ENCODE data around the gene SCAPER. TPM values are rescaled to one million over a fixed set of nuclear protein-coding genes. Genes with fewer than 3 reads are reported as not detected.
A peak's percentile ranks its signal among the peaks of the same experiment; 100 is the strongest.
"Not testable (repeated sequence)": the region's sequence is repeated elsewhere in the genome, so short reads cannot be mapped to it uniquely, and the experiment has no call there.

SCAPER gene
- polyA plus RNA-seq, 3 donors from 2014 or later, result 6.8 to 23.6 (median 6.8) TPM

GRCh38 chr15:76898102-76898501 lies 7.0 kb downstream of the SCAPER start:
- Mint-ChIP-seq H3K4me3 (no peak overlapping the region), H3K27me3 (ENCODE audit: low read depth in 3 of 3) (no peaks in the 10 kb centered on the region), H3K36me3 (peaks cover 0 to 6% (median 4%) of the 10 kb centered on the region in 3 donors), H3K27ac (no peak overlapping the region), H3K4me1 (peaks cover 8 to 20% of the 10 kb centered on the region in 2 donors), H3K9me3 (no peaks in the 10 kb centered on the region)
- DNase-seq, result no peak

- H3K27me3 Mint-ChIP-seq (ENCODE audit: low read depth in 3 of 3), result no peaks in the 10 kb centered on the region
- peaks cover 0 to 2% (median 0%) of the 10 kb centered on the region in 6 donors for H3K9me3 Mint-ChIP-seq
- H3K36me3 Mint-ChIP-seq, result peaks cover 6 to 14% (median 11%) of the 10 kb centered on the region in 3 donors
- H3K4me1 Mint-ChIP-seq, result peaks cover 5 to 23% of the 10 kb centered on the region in 2 donors
- H3K27ac Mint-ChIP-seq, result no peak overlapping the region
- no peak overlapping the region for H3K4me3 Mint-ChIP-seq
- DNase-seq, result no peak
Measured at GRCh38 chr15:76894174-76894573, 11.0 kb downstream of the SCAPER start.

GRCh38 chr15:76892836-76893235 lies 12.3 kb downstream of the SCAPER start:
- H3K9me3 Mint-ChIP-seq; H3K4me3 Mint-ChIP-seq; H3K27me3 Mint-ChIP-seq (ENCODE audit: low read depth in 3 of 3); H3K27ac Mint-ChIP-seq; DNase-seq: not testable (repeated sequence)
- H3K4me1 Mint-ChIP-seq, result peaks cover 14 to 36% of the 10 kb centered on the region in 2 donors
- peaks cover 6 to 14% (median 11%) of the 10 kb centered on the region in 3 donors for H3K36me3 Mint-ChIP-seq

- peaks cover 13 to 29% of the 10 kb centered on the region in 2 donors for H3K4me1 Mint-ChIP-seq
- peaks cover 0 to 13% (median 12%) of the 10 kb centered on the region in 3 donors for H3K36me3 Mint-ChIP-seq
- H3K9me3 Mint-ChIP-seq; H3K27me3 Mint-ChIP-seq (ENCODE audit: low read depth in 3 of 3); H3K27ac Mint-ChIP-seq; H3K4me3 Mint-ChIP-seq; DNase-seq: not testable (repeated sequence)
Measured at GRCh38 chr15:76887280-76888141, 17.6 kb downstream of the SCAPER start.

GRCh38 chr15:76885212-76885611 lies 19.9 kb downstream of the SCAPER start:
- Mint-ChIP-seq H3K9me3 (no peaks in the 10 kb centered on the region), H3K4me3 (no peak overlapping the region), H3K27ac (no peak overlapping the region), H3K4me1 (peaks cover 10 to 27% of the 10 kb centered on the region in 2 donors), H3K27me3 (ENCODE audit: low read depth in 3 of 3) (no peaks in the 10 kb centered on the region), H3K36me3 (peaks cover 0 to 14% (median 14%) of the 10 kb centered on the region in 3 donors)
- no peak for DNase-seq

GRCh38 chr15:76875911-76876310 lies 29.2 kb downstream of the SCAPER start:
- peaks cover 4 to 20% of the 10 kb centered on the region in 2 donors for H3K4me1 Mint-ChIP-seq

GRCh38 chr15:76873066-76873465 lies 32.1 kb downstream of the SCAPER start:
- DNase-seq; H3K9me3 Mint-ChIP-seq; H3K27ac Mint-ChIP-seq; H3K4me3 Mint-ChIP-seq; H3K27me3 Mint-ChIP-seq (ENCODE audit: low read depth in 3 of 3); H3K36me3 Mint-ChIP-seq: not testable (repeated sequence)
- H3K4me1 Mint-ChIP-seq, result peaks cover 6 to 13% of the 10 kb centered on the region in 2 donors

More at GRCh38 chr15:76875911-76876310, 29.2 kb downstream of the SCAPER start:
- no peak for DNase-seq
- Mint-ChIP-seq H3K9me3 (no peaks in the 10 kb centered on the region), H3K27ac (no peak overlapping the region), H3K4me3 (no peak overlapping the region), H3K27me3 (ENCODE audit: low read depth in 3 of 3) (no peaks in the 10 kb centered on the region), H3K36me3 (peaks cover 4 to 8% (median 4%) of the 10 kb centered on the region in 3 donors)

GRCh38 chr15:76871930-76872329 lies 33.2 kb downstream of the SCAPER start:
- no peak for DNase-seq
- Mint-ChIP-seq H3K4me3 (no peak overlapping the region), H3K4me1 (peaks cover 9 to 14% of the 10 kb centered on the region in 2 donors), H3K27ac (peak overlapping the region in 4 of 6 donors; percentile 0 to 80 (median 54)), H3K9me3 (no peaks in the 10 kb centered on the region), H3K36me3 (peaks cover 4 to 5% (median 4%) of the 10 kb centered on the region in 3 donors), H3K27me3 (ENCODE audit: low read depth in 3 of 3) (no peaks in the 10 kb centered on the region)

GRCh38 chr15:76868740-76869139 lies 36.4 kb downstream of the SCAPER start:
- Mint-ChIP-seq H3K4me3 (no peak overlapping the region), H3K27me3 (ENCODE audit: low read depth in 3 of 3) (no peaks in the 10 kb centered on the region), H3K9me3 (no peaks in the 10 kb centered on the region), H3K36me3 (peaks cover 0 to 8% (median 0%) of the 10 kb centered on the region in 3 donors), H3K4me1 (peaks cover 14 to 37% of the 10 kb centered on the region in 2 donors), H3K27ac (no peak overlapping the region)
- no peak for DNase-seq

GRCh38 chr15:76866716-76867321 lies 38.3 kb downstream of the SCAPER start:
- H3K4me3 Mint-ChIP-seq, result no peak overlapping the region
- peaks cover 0 to 5% (median 0%) of the 10 kb centered on the region in 3 donors for H3K36me3 Mint-ChIP-seq
- H3K9me3 Mint-ChIP-seq, result no peaks in the 10 kb centered on the region
- DNase-seq, result no peak
- peaks cover 23 to 50% of the 10 kb centered on the region in 2 donors for H3K4me1 Mint-ChIP-seq
- no peaks in the 10 kb centered on the region for H3K27me3 Mint-ChIP-seq (ENCODE audit: low read depth in 3 of 3)
- no peak overlapping the region for H3K27ac Mint-ChIP-seq

GRCh38 chr15:76866008-76866407 lies 39.1 kb downstream of the SCAPER start:
- Mint-ChIP-seq H3K36me3 (peaks cover 0 to 4% (median 0%) of the 10 kb centered on the region in 3 donors), H3K4me1 (peaks cover 25 to 51% of the 10 kb centered on the region in 2 donors), H3K27ac (peak overlapping the region in 2 of 6 donors; percentile 2), H3K27me3 (ENCODE audit: low read depth in 3 of 3) (no peaks in the 10 kb centered on the region), H3K4me3 (no peak overlapping the region), H3K9me3 (no peaks in the 10 kb centered on the region)
- DNase-seq, result no peak

GRCh38 chr15:76865548-76865991 lies 39.6 kb downstream of the SCAPER start:
- H3K27ac Mint-ChIP-seq, result no peak overlapping the region
- no peaks in the 10 kb centered on the region for H3K9me3 Mint-ChIP-seq
- peaks cover 25 to 51% of the 10 kb centered on the region in 2 donors for H3K4me1 Mint-ChIP-seq
- no peak for DNase-seq
- no peak overlapping the region for H3K4me3 Mint-ChIP-seq
- H3K36me3 Mint-ChIP-seq, result peaks cover 0 to 4% (median 0%) of the 10 kb centered on the region in 3 donors
- H3K27me3 Mint-ChIP-seq (ENCODE audit: low read depth in 3 of 3), result no peaks in the 10 kb centered on the region

GRCh38 chr15:76864586-76864985 lies 40.6 kb downstream of the SCAPER start:
- Mint-ChIP-seq H3K27ac (no peak overlapping the region), H3K36me3 (peaks cover 0 to 4% (median 0%) of the 10 kb centered on the region in 3 donors), H3K9me3 (no peaks in the 10 kb centered on the region), H3K27me3 (ENCODE audit: low read depth in 3 of 3) (no peaks in the 10 kb centered on the region), H3K4me1 (peaks cover 24 to 51% of the 10 kb centered on the region in 2 donors), H3K4me3 (no peak overlapping the region)
- no peak for DNase-seq

GRCh38 chr15:76863693-76864092 lies 41.4 kb downstream of the SCAPER start:
- no peaks in the 10 kb centered on the region for H3K9me3 Mint-ChIP-seq
- DNase-seq, result no peak
- H3K4me1 Mint-ChIP-seq, result peaks cover 24 to 51% of the 10 kb centered on the region in 2 donors
- H3K4me3 Mint-ChIP-seq, result no peak overlapping the region
- no peak overlapping the region for H3K27ac Mint-ChIP-seq
- peaks cover 0 to 4% (median 0%) of the 10 kb centered on the region in 3 donors for H3K36me3 Mint-ChIP-seq
- no peaks in the 10 kb centered on the region for H3K27me3 Mint-ChIP-seq (ENCODE audit: low read depth in 3 of 3)

All from immature natural killer cell (primary cell).